OCI-LY1 (cell line): ENCODE measurements around the gene CCR7.
"Not testable (repeated sequence)": the region's sequence is repeated elsewhere in the genome, so short reads cannot be mapped to it uniquely, and the experiment has no call there.

Experiments used
- H2AFZ ChIP-seq: fragments of 200-600 bp; sonication (generic), shearing (Covaris generic); 2 replicates; pipeline ENCODE4 v1.6.0; 2014; ENCODE audit warnings: antibody characterized with exemption, mild to moderate bottlenecking, low read length
- H3F3A ChIP-seq: fragments of 200-600 bp; sonication (generic), shearing (Covaris generic); 2 replicates; pipeline ENCODE4 v1.6.0; 2014; ENCODE audit warnings: mild to moderate bottlenecking, antibody characterized with exemption, low read length, moderate library complexity; ENCODE audit not compliant: insufficient read depth
- H3K27ac ChIP-seq: fragments of 200-600 bp; sonication (generic); 2 replicates; pipeline ENCODE4 v1.5.1; 2014; ENCODE audit warnings: low read length, mixed run types, mild to moderate bottlenecking, low read depth; ENCODE audit not compliant: poor library complexity, severe bottlenecking
- H3K27me3 ChIP-seq: fragments of 200-600 bp; sonication (generic); 2 replicates; pipeline ENCODE4 v1.6.0; 2014; ENCODE audit warnings: antibody characterized with exemption, mild to moderate bottlenecking, low read length, moderate library complexity; ENCODE audit not compliant: insufficient read depth
- H3K36me3 ChIP-seq: fragments of 200-600 bp; sonication (generic); 2 replicates; pipeline ENCODE4 v1.6.1; 2014; ENCODE audit warnings: mild to moderate bottlenecking, antibody characterized with exemption, low read length, moderate library complexity, mixed read lengths; ENCODE audit not compliant: insufficient read depth
- H3K4me1 ChIP-seq: fragments of 200-600 bp; sonication (generic); 2 replicates; pipeline ENCODE4 v1.5.1; 2014; ENCODE audit warnings: mild to moderate bottlenecking, low read length, moderate library complexity; ENCODE audit not compliant: insufficient read depth, severe bottlenecking
- H3K4me2 ChIP-seq: fragments of 200-600 bp; sonication (generic), shearing (Covaris generic); 2 replicates; pipeline ENCODE4 v1.6.1; 2014; ENCODE audit warnings: low read length
- H3K4me3 ChIP-seq: fragments of 200-600 bp; sonication (generic); 2 replicates; pipeline ENCODE4 v1.5.1; 2014; ENCODE audit warnings: low read length, low read depth, mild to moderate bottlenecking, mixed read lengths; ENCODE audit not compliant: poor library complexity, severe bottlenecking
- H3K79me2 ChIP-seq: fragments of 200-600 bp; shearing (Covaris generic); 2 replicates; pipeline ENCODE4 v1.6.1; 2016; ENCODE audit warnings: mixed run types, low read length, mixed read lengths; ENCODE audit not compliant: insufficient read depth
- H3K9ac ChIP-seq: fragments of 200-600 bp; sonication (generic), shearing (Covaris generic); 2 replicates; pipeline ENCODE4 v1.6.1; 2014; ENCODE audit warnings: mild to moderate bottlenecking, low read length, mixed read lengths
- H3K9me2 ChIP-seq: fragments of 200-600 bp; sonication (generic), shearing (Covaris generic); 2 replicates; pipeline ENCODE4 v1.6.1; 2014; ENCODE audit warnings: low read depth, mild to moderate bottlenecking, low read length, mixed read lengths
- H3K9me3 ChIP-seq: fragments of 200-600 bp; shearing (Covaris generic); 2 replicates; pipeline ENCODE4 v1.6.1; 2014; ENCODE audit warnings: low read length, mixed read lengths
- H4K20me1 ChIP-seq: fragments of 200-600 bp; sonication (generic), shearing (Covaris generic); 2 replicates; pipeline ENCODE4 v1.6.0; 2016; ENCODE audit warnings: mild to moderate bottlenecking, low read length; ENCODE audit not compliant: insufficient read depth
- EZH2 ChIP-seq: fragments of 200-600 bp; sonication (generic), shearing (Covaris generic); IDR thresholded peaks from 2 replicates; pipeline ENCODE4 v1.8.0; 2017; ENCODE audit warnings: borderline replicate concordance, mixed run types, mild to moderate bottlenecking, antibody characterized with exemption, low read length, moderate library complexity, mixed read lengths
- TF ChIP-seq, protein P1 (sequence below): fragments of 200-600 bp; sonication (generic), shearing (Covaris generic); IDR thresholded peaks from 2 replicates; pipeline ENCODE4 v1.5.1; 2017; ENCODE audit warnings: mild to moderate bottlenecking, antibody characterized with exemption, low read length, moderate library complexity, mixed read lengths

The CCR7 gene

DNA sequence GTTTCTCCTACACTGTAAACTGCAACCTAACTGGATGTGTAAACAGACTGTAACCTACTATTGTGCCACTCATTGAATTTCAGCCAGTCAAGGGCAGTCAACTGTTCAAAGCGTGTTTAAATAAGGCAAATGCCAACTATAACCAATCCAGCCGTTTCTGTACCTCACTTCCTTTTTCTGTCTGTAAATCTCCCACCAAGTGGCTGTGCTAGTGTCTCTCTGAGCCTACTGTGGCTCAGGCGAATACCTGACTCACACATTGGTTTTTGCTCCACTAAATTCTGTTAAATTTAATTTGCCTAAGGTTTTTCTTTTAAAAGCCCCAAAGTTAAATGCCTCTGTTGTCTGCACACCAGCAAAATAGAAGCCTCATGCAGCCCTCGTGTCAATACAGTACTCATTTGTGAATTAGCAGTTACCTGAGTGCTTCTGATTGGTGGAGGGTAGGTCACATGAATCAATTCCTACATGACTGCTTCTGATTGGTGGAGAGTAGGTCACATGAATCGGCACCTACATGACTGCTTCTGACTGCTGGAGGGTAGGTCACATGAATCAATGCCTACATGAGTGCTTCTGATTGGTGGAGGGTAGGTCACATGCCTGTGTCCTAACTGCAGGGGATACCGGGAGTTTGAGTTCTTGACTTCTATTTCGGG, 31.1 kb upstream of the CCR7 start:
- no peak overlapping the region for H3K9ac ChIP-seq
- H4K20me1 ChIP-seq = no peaks in the 10 kb centered on the region
- 0 out of 2 replicates have a peak overlapping the region, but pooled peaks have one; percentile 48 for H2AFZ ChIP-seq
- H3K27me3 ChIP-seq = no peaks in the 10 kb centered on the region
- no peak overlapping the region for H3K4me3 ChIP-seq
- H3K9me2 ChIP-seq = no peaks in the 10 kb centered on the region
- H3F3A ChIP-seq = no peaks in the 10 kb centered on the region
- peaks cover 36% of the 10 kb centered on the region for H3K4me1 ChIP-seq
- no peak overlapping the region for H3K27ac ChIP-seq
- no peaks in the 10 kb centered on the region for H3K9me3 ChIP-seq
- no peak overlapping the region for H3K4me2 ChIP-seq
- TF ChIP-seq, protein P1, sequence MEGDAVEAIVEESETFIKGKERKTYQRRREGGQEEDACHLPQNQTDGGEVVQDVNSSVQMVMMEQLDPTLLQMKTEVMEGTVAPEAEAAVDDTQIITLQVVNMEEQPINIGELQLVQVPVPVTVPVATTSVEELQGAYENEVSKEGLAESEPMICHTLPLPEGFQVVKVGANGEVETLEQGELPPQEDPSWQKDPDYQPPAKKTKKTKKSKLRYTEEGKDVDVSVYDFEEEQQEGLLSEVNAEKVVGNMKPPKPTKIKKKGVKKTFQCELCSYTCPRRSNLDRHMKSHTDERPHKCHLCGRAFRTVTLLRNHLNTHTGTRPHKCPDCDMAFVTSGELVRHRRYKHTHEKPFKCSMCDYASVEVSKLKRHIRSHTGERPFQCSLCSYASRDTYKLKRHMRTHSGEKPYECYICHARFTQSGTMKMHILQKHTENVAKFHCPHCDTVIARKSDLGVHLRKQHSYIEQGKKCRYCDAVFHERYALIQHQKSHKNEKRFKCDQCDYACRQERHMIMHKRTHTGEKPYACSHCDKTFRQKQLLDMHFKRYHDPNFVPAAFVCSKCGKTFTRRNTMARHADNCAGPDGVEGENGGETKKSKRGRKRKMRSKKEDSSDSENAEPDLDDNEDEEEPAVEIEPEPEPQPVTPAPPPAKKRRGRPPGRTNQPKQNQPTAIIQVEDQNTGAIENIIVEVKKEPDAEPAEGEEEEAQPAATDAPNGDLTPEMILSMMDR = no peak
- TF ChIP-seq EZH2 = no peak
- H3K36me3 ChIP-seq = no peaks in the 10 kb centered on the region; the same call in 1 of the 2 replicates
- H3K79me2 ChIP-seq = no peaks in the 10 kb centered on the region

DNA sequence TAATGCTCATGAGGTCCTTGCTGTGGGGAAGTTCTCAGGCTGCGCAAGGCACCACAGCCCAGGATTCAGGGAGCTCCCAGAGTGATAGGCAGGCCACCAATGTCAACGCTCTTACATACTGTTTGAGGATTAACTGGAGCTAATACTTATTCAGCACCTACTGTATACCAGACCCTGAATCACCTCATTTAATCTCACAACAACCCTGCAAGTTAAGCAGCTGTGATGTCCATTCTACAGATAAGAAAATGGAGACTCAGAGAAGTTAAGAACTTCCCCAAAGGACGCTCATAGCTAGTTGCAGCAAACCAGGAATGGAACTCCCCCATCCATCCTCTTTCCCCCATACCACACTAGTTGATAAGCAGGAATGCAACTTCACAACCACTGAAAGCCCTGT, 25.5 kb upstream of the CCR7 start:
- H3F3A ChIP-seq = no peaks in the 10 kb centered on the region
- H4K20me1 ChIP-seq = no peaks in the 10 kb centered on the region
- H3K4me2 ChIP-seq = no peak overlapping the region
- H3K27ac ChIP-seq = no peak overlapping the region
- H3K9me3 ChIP-seq = no peaks in the 10 kb centered on the region
- no peak overlapping the region for H2AFZ ChIP-seq
- no peak overlapping the region for H3K9ac ChIP-seq
- H3K27me3 ChIP-seq = no peaks in the 10 kb centered on the region; the same call in 1 of the 2 replicates
- no peaks in the 10 kb centered on the region for H3K9me2 ChIP-seq
- H3K4me1 ChIP-seq = peaks cover under 1% of the 10 kb centered on the region
- H3K36me3 ChIP-seq = no peaks in the 10 kb centered on the region
- no peak for TF ChIP-seq EZH2
- TF ChIP-seq, protein P1 = no peak
- H3K4me3 ChIP-seq = no peak overlapping the region
- H3K79me2 ChIP-seq = no peaks in the 10 kb centered on the region

DNA sequence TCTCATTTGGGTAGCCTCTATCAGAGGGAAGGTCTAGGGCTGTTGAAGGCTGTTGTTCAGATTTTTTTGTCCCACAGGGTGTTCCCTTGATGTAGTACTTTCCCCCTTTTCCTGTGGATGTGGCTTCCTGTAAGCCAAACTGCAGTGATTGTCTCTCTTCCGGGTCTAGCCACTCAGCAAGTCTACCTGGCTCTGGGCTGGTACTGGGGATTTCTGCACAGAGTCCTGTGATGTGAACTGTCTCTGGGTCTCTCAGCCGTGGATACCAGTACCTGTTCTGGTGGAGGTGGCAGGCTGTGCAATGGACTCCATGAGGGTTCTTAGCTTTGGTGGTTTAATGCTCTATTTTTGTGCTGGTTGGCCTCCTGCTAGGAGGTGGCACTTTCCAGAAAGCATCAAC, 23.3 kb upstream of the CCR7 start:
- Histone ChIP-seq H2AFZ (no peak overlapping the region), H3K36me3 (no peaks in the 10 kb centered on the region), H3K79me2 (no peaks in the 10 kb centered on the region), H3K4me1 (no peaks in the 10 kb centered on the region), H3K27ac (no peak overlapping the region), H3F3A (no peaks in the 10 kb centered on the region), H3K27me3 (no peaks in the 10 kb centered on the region; the same call in 1 of the 2 replicates), H3K9ac (no peak overlapping the region), H3K9me3 (no peaks in the 10 kb centered on the region), H3K4me2 (no peak overlapping the region), H3K4me3 (no peak overlapping the region), H3K9me2 (no peaks in the 10 kb centered on the region), H4K20me1 (no peaks in the 10 kb centered on the region)
- TF ChIP-seq, protein P1 = no peak
- no peak for TF ChIP-seq EZH2

DNA sequence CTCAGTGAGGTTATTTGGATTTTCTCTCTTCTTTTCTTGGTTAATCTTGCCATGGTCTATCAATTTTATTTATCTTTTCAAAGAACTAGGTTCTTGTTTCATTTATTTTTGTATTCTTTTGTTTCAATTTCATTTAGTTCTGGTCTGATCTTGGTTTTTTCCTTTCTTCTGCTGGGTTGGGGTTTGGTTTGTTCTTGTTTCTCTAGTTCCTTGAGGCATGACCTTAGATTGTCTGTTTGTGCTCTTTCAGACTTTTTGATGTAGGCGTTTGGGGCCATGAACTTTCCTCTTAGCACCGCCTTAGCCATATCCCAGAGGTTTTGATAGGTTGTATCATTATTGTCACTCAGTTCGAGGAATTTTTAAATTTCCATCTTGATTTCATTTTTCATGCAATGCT, 21.0 kb upstream of the CCR7 start:
- H3K27me3 ChIP-seq, H3K9ac ChIP-seq, H3K9me3 ChIP-seq, H3K4me2 ChIP-seq, H3K36me3 ChIP-seq, H4K20me1 ChIP-seq, H3K79me2 ChIP-seq, H3K9me2 ChIP-seq, H3F3A ChIP-seq, H3K27ac ChIP-seq, H3K4me3 ChIP-seq, H2AFZ ChIP-seq: not testable (repeated sequence)
- H3K4me1 ChIP-seq = peaks cover 13% of the 10 kb centered on the region

DNA sequence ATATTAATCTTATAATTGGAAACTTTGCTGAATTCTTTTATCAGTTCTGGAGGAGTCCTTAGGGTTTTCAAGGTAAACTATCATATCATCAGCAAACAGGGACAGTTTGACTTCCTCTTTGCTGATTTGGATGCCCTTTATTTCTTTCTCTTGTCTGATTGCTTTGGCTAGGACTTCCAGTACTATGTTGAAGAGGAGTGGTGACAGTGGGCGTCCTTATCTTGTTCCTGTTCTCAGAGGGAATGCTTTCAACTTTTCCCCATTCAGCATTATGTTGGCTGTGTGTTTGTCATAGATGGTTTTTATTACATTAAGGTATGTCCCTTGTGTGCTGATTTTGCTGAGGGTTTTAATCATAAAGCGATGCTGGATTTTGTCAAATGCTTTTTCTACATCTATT, 19.7 kb upstream of the CCR7 start:
- H3K9me2 ChIP-seq, H3K9me3 ChIP-seq, H3K36me3 ChIP-seq, H3K9ac ChIP-seq, H2AFZ ChIP-seq, H3K4me3 ChIP-seq, H3K27me3 ChIP-seq, H4K20me1 ChIP-seq, H3K79me2 ChIP-seq, H3F3A ChIP-seq, H3K27ac ChIP-seq, H3K4me2 ChIP-seq: not testable (repeated sequence)
- peaks cover 13% of the 10 kb centered on the region for H3K4me1 ChIP-seq
